PC-9 (cell line): ENCODE results near the gene PI4KA. TPM values are rescaled to one million over a fixed set of nuclear protein-coding genes. Genes with fewer than 3 reads are reported as not detected.

Experiments used
- BruUV-seq: library from RNA; stranded (reverse); fragments of 400-500 nt; replicated peaks from 2 replicates; lab custom pipeline; 2021; lab: Mats Ljungman, UMichigan
- CTCF ChIA-PET: fragments of 300-600 bp; sonication (Branson Sonifier 250); formaldehyde crosslinking; loops from one replicate; lab custom pipeline; 2022; ENCODE audit warnings: antibody characterized with exemption; lab: Charles Lee
- POLR2A ChIA-PET: fragments of 300-600 bp; sonication (Branson Sonifier 250); formaldehyde crosslinking; loops from one replicate; lab custom pipeline; 2022; ENCODE audit warnings: antibody characterized with exemption; ENCODE audit not compliant: unreplicated experiment; lab: Charles Lee
- DNase-seq, 2 experiments: peaks; one replicate each; pipeline versions ENCODE4 v3.0.0 to v3.0.0-alpha.2; 2015 to 2022; ENCODE audit warnings: mixed read lengths in 1 of 2
- H2AFZ ChIP-seq: fragments of 200-600 bp; sonication (generic); 2 replicates; pipeline ENCODE4 v1.8.1; 2017; ENCODE audit warnings: antibody characterized with exemption
- H3F3A ChIP-seq: fragments of 200-600 bp; sonication (generic); 2 replicates; pipeline ENCODE4 v1.8.1; 2017; ENCODE audit warnings: antibody characterized with exemption, mild to moderate bottlenecking, low read depth; ENCODE audit not compliant: insufficient read depth
- H3K27ac ChIP-seq: fragments of 200-600 bp; sonication (generic); 2 replicates; pipeline ENCODE4 v1.6.1; 2016; ENCODE audit warnings: mixed run types
- H3K27me3 ChIP-seq: fragments of 200-600 bp; sonication (generic); 2 replicates; pipeline ENCODE4 v1.6.1; 2016; ENCODE audit warnings: low read depth, mixed run types; ENCODE audit not compliant: insufficient read depth
- H3K36me3 ChIP-seq: fragments of 200-600 bp; sonication (generic); 2 replicates; pipeline ENCODE4 v1.6.1; 2016; ENCODE audit warnings: low read depth, mixed run types
- H3K4me1 ChIP-seq: fragments of 200-600 bp; sonication (generic); replicated peaks from 2 replicates; pipeline ENCODE4 v1.6.1; 2016; ENCODE audit warnings: mixed run types; ENCODE audit not compliant: insufficient read depth
- H3K4me2 ChIP-seq: fragments of 200-600 bp; sonication (generic); 2 replicates; pipeline ENCODE4 v1.6.1; 2017; ENCODE audit warnings: mixed run types
- H3K4me3 ChIP-seq: fragments of 200-600 bp; sonication (generic); 2 replicates; pipeline ENCODE4 v1.6.1; 2016; ENCODE audit warnings: mixed run types
- H3K79me2 ChIP-seq: fragments of 200-600 bp; sonication (generic); 2 replicates; pipeline ENCODE4 v1.6.1; 2017; ENCODE audit warnings: low read depth, mixed run types
- H3K9me2 ChIP-seq: fragments of 200-600 bp; sonication (generic); 2 replicates; pipeline ENCODE4 v1.8.1; 2017; ENCODE audit warnings: mild to moderate bottlenecking; ENCODE audit not compliant: insufficient read depth
- H3K9me3 ChIP-seq: fragments of 200-600 bp; sonication (generic); 2 replicates; pipeline ENCODE4 v1.8.1; 2016; ENCODE audit warnings: low read depth; ENCODE audit not compliant: insufficient read depth
- H4K20me1 ChIP-seq: fragments of 200-600 bp; sonication (generic); 2 replicates; pipeline ENCODE4 v1.8.1; 2017; ENCODE audit not compliant: insufficient read depth
- EZH2 ChIP-seq: fragments of 200-600 bp; sonication (generic); IDR thresholded peaks from 2 replicates; pipeline ENCODE4 v1.8.0; 2017; ENCODE audit warnings: antibody characterized with exemption, low read depth
- intact Hi-C: fragments of 100-400 bp; cut with micrococcal nuclease; formaldehyde crosslinking; loops from one replicate; pipeline ENCODE4 v1.10.0; 2022; ENCODE audit not compliant: unreplicated experiment
- total RNA-seq: library from RNA; stranded (reverse); gene quantifications from 2 replicates; pipeline ENCODE4 v1.2.3, GENCODE V29; 2021
- TF ChIP-seq, protein P1 (sequence below): fragments of 200-600 bp; sonication (generic); conservative IDR thresholded peaks from 2 replicates; pipeline ENCODE4 v1.6.1; 2017; ENCODE audit warnings: mixed run types, antibody characterized with exemption, mild to moderate bottlenecking, moderate library complexity

The PI4KA gene
- total RNA-seq, 1 experiment from 2014 or later = 27.9 TPM

DNA sequence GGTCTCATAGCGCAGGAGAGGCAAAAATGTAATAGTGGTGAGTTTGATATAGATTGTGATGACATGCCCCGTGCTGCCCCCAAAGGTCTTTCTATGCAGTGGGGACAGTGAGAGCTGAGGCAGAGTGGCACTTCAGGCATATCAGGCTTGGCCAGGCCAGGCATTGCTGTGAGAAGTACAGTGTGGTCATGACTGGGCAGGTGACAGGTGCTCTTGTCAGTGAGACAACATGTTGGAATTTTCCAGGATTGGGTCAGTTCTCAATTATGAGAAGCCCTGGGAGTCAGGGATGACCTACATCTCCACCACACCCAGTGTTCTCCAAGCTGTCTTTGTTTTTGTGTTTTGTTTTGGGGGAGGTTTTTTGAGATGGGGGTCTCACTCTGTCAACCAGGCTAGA is 3.9 kb upstream of the PI4KA start:
- no peak overlapping the region for H3K4me3 ChIP-seq
- TF ChIP-seq EZH2 = no peak
- TF ChIP-seq, protein P1, sequence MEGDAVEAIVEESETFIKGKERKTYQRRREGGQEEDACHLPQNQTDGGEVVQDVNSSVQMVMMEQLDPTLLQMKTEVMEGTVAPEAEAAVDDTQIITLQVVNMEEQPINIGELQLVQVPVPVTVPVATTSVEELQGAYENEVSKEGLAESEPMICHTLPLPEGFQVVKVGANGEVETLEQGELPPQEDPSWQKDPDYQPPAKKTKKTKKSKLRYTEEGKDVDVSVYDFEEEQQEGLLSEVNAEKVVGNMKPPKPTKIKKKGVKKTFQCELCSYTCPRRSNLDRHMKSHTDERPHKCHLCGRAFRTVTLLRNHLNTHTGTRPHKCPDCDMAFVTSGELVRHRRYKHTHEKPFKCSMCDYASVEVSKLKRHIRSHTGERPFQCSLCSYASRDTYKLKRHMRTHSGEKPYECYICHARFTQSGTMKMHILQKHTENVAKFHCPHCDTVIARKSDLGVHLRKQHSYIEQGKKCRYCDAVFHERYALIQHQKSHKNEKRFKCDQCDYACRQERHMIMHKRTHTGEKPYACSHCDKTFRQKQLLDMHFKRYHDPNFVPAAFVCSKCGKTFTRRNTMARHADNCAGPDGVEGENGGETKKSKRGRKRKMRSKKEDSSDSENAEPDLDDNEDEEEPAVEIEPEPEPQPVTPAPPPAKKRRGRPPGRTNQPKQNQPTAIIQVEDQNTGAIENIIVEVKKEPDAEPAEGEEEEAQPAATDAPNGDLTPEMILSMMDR = no peak
- intact Hi-C loops = no loop called here
- no TSS peak for BruUV-seq
- no peak overlapping the region for H3K4me2 ChIP-seq
- H3K27me3 ChIP-seq = no peaks in the 10 kb centered on the region
- peaks cover 11% of the 10 kb centered on the region for H3K79me2 ChIP-seq
- H2AFZ ChIP-seq = no peak overlapping the region
- peaks cover 6% of the 10 kb centered on the region for H3K4me1 ChIP-seq
- no peaks in the 10 kb centered on the region for H3K9me2 ChIP-seq
- POLR2A ChIA-PET = no interaction called here
- no peaks in the 10 kb centered on the region for H3K9me3 ChIP-seq
- CTCF ChIA-PET = no interaction called here
- no peak for DNase-seq
- 0 out of 2 replicates have a peak, but pooled peaks cover 5% of the 10 kb centered on the region for H3F3A ChIP-seq
- no peaks in the 10 kb centered on the region for H4K20me1 ChIP-seq
- no peaks in the 10 kb centered on the region for H3K36me3 ChIP-seq
- no peak overlapping the region for H3K27ac ChIP-seq

- H3K79me2 ChIP-seq = peaks cover 26% of the 10 kb centered on the region
- POLR2A ChIA-PET = no interaction called here
- no TSS peak for BruUV-seq
- H3F3A ChIP-seq = 0 out of 2 replicates have a peak, but pooled peaks cover 5% of the 10 kb centered on the region
- peaks cover 6% of the 10 kb centered on the region for H3K4me1 ChIP-seq
- H3K9me3 ChIP-seq = no peaks in the 10 kb centered on the region
- TF ChIP-seq EZH2 = no peak
- TF ChIP-seq, protein P1 = no peak
- no peaks in the 10 kb centered on the region for H3K9me2 ChIP-seq
- H3K27ac ChIP-seq = no peak overlapping the region
- peak overlapping the region; percentile 89 for H2AFZ ChIP-seq
- no peak for DNase-seq
- CTCF ChIA-PET = interaction anchor here (0.7 kb wide), 1 partner anchor 450 kb away, joined by 3 read pairs; no protein-coding TSS in a partner anchor
- intact Hi-C loops = loop anchor here (2.0 kb wide), 1 partner anchor 57 kb away; the partner anchor contains the start of gene CRKL
- H3K27me3 ChIP-seq = no peaks in the 10 kb centered on the region
- H4K20me1 ChIP-seq = no peaks in the 10 kb centered on the region; the same call in 1 of the 2 replicates
- H3K36me3 ChIP-seq = no peaks in the 10 kb centered on the region
- peak overlapping the region; percentile 75 for H3K4me2 ChIP-seq
- H3K4me3 ChIP-seq = peak overlapping the region; percentile 90
Measured at GRCh38 chr22:20859615-20860014, 1.0 kb upstream of the PI4KA start.

DNA sequence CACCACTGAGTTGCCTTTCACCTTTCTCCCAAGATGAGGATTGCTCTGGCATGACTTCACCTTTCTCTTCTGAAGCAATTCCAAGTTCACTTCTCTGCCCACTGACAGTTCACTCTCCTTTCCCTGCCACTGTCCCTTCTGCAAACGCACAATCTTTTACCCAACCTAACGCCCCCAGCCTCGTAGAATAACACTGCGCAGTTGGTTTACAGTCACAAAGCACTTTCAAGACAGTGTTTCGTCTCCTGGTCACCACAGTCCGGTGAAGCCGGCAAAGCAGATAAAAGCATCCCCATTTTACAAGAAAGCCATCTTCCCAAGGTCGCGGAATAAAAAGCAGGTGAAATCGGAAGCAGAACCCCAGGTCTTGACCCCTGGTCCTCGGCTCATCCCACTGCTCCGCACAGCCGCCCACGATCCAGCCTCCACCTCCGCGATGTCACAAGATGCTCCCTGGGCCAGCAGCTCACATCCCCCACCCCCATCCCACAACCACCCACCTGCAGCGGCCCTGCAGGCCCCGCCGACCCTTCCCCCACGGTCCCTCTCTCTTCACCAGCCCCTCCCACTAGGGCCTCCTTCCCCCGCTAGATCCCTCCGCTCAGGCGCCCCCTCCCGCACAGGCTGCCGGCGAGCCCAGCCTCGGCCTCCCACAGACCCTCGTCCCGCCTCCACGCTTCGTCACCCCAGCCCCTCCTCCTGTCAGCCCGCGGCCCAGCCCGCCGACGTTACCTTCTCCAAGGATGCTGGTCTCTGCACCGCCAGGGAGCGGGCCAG is 585 bp downstream of the PI4KA start:
- intact Hi-C loops = loop anchor here (2.0 kb wide), 1 partner anchor 59 kb away; the partner anchor contains the start of gene CRKL
- ChIA-PET CTCF (no interaction called here), POLR2A (no interaction called here)
- peak overlapping the region; percentile 96 for H3K4me2 ChIP-seq
- DNase-seq = peak in 1 of 2 experiments; percentile 72
- H3K27ac ChIP-seq = no peak overlapping the region
- H4K20me1 ChIP-seq = no peaks in the 10 kb centered on the region; the same call in 1 of the 2 replicates
- H2AFZ ChIP-seq = peak overlapping the region; percentile 77
- no peaks in the 10 kb centered on the region for H3K9me2 ChIP-seq
- no peak for TF ChIP-seq EZH2
- TF ChIP-seq, protein P1 = no peak
- no peaks in the 10 kb centered on the region for H3K27me3 ChIP-seq
- no peaks in the 10 kb centered on the region for H3K9me3 ChIP-seq
- H3K79me2 ChIP-seq = peaks cover 38% of the 10 kb centered on the region
- H3K36me3 ChIP-seq = no peaks in the 10 kb centered on the region
- H3K4me3 ChIP-seq = peak overlapping the region; percentile 90
- 0 out of 2 replicates have a peak, but pooled peaks cover 5% of the 10 kb centered on the region for H3F3A ChIP-seq
- no TSS peak for BruUV-seq
- H3K4me1 ChIP-seq = peaks cover 6% of the 10 kb centered on the region
